ENCODE measurements around the gene IFT22.
"Not testable (repeated sequence)": the region's sequence is repeated elsewhere in the genome, so short reads cannot be mapped to it uniquely, and the experiment has no call there.

Gene IFT22

DNA sequence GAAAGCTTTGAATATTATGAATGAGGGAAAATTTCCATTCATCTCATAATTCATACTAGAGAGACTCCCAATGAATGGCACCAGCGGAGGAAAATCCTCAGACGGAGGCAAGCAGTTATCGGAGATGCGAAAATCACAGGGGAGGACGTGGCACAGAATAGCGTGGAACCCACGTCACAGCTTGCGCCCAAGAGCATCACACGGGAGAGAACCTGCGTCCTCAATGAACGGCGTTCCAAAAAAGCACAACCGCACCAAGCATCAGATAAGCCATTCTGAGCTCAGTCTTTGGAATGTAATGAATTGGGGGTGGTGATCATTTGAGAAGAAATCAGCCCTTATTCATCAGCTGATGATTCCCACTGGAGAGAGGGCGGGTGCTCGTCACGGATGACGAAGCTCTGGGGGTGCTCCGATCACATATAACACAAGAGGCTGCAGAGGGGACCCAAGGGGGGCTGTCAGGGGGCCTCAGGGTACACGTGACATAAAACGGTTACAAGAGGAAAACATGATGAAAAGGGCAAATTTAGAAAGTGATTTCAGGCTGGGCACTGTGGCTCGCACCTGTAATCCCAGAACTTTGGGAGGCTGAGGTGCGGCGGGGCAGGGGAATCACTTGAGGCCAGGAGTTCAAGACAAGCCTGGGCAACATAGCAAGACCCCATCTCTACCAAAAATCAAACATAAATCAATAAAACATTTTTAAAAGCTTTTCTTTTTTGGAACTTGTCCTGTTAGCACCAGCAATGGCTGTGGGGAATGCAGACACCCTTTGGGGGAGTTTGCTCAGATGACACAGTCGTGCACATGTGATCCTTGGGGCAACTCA is 42.9 kb downstream of the IFT22 start:
- no peak for DNase-seq (ENCODE audit: low read depth in 3 of 3)

DNA sequence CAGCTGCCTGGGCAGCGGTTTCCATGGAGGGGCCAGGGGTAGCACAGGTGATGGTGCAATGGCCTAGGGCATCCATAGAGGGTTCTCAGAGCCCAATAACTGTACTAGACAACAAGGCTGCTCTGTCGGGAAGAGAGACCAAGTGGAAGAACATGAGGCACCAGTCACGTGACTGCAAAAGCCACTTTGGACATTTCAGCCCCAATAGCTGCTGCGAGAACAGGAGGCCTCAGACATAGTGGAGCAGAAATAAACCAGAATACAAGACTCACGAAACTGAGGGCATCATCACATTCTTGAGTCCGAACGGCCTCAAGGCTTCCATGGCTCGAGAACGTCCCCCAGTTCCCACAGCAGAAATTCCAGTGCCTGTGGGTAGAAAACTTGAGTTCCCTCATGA is 44.5 kb downstream of the IFT22 start:
- no peak for DNase-seq (ENCODE audit: low read depth in 3 of 3)

DNA sequence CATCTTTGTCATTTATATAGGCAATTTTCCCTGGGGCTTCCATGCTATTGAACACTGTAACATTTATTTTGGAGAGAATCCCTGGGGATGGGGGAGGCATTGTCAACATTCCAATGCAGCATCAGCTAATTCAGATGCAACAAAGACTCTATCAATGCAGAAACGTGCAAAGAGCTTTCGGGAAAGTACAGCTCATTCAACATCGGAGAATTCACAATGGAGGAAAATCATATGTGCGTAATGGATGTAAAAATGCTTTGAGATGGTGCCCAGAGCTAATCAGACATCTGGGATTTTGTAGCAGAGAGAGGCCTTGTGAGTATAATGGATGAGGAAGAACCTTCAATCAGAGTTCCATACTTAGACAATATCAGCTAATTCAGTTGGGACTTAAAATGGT is 48.4 kb downstream of the IFT22 start:
- no peak for DNase-seq (ENCODE audit: low read depth in 3 of 3)

DNA sequence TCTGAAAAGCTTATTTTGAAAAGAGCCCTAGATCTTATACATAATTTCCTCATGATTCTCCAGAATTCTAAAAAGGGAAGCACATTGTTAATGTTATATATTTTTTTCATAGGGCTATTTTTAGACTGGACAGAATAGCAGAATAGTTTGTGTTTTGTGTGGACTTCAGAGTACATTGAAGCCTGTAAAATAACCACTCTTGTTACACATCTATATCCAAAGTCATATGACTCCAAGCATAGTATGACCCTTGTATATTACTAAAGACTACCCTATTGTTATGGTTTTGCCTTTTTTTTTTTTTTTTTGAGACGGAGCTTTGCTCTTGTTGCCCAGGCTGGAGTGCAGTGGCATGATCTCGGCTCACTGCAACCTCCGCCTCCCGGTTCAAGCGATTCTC is 50.6 kb downstream of the IFT22 start:
- DNase-seq (ENCODE audit: low read depth in 3 of 3) = no peak

DNA sequence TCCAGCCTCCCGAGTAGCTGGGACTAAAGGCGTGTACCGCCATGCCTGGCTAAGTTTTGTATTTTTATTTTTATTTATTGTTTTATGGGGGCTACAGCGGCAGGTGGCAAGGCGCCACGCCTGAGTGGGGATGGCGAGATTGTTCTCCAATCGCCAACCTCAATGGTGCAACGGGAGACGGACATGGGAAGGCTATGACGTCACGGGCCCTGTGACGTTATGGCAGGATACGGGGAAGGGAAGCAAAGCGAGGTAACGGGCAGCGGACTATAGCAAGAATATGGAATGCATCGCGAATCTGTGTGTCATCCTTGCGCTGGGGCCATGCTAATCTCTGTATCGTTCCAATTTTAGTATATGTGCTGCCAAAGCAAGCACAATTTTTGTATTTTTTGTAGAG is 51.9 kb downstream of the IFT22 start:
- DNase-seq (ENCODE audit: low read depth in 3 of 3) = no peak

DNA sequence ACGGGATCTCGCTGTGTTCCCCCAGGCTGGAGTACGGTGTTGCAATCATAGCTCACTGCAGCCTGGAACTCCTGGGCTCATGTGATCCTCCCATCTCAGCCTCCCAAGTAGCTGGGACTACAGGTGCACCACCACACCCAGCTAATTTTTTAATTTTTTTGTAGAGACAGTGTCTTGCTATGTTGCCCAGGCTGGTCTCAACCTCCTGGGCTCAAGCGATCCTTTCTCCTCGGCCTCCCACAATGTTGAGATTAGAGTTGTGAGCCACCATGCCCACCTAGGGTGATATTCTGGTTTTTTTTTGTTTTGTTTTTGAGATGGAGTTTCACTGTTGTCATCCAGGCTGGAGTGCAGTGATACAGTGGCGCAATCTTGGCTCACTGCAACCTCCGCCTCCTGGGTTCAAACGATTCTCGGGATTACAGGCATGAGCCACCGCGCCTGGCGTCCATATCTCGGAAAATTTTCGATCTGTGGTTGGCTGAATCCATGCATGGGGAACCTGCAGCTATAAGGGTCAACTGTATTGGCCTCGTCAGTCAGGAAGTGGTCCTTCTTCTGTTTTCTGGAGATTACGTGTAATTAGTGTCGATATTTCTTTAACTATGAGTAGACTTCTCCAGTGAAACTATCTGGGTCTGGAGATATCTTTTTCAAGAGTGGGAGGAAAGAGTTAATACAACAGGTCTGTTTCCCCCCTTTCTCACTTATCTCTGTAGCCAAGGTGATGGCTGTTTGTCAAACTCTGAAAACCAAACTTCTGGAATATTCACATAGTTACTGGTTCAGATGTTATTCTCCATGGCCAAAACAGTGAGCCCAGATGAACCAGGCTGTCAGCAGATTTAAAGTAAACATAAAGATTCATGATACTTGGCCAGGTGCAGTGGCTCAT is 55.7 kb downstream of the IFT22 start:
- DNase-seq (ENCODE audit: low read depth in 3 of 3) = no peak

DNA sequence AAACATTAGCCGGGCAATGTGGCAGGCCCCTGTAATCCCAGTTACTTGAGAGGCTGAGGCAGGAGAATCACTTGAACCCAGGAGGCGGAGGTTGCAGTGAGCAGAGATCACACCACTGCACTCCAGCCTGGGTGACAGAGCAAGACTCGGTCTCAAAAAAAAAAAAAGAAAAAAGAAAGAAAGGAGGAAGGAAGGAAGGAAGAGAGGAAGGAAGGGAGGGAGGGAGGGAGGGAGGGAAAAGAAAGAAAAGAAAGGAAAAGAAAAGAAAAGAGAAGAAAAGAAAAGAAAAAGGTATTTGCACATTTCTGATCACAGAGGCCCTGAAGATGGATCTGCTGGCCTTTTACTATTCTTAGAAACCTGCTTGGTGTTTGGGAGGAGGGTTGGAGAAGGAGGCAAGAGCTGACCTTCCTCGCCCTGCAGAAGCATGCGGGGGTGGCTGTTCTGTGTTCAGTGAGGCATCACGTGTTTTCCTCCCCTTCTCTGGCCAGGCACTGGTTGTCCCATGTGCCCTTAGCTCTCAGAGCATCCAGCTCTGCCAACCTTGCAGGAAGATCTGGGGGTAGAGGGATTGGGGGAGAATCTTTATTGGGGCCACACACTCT is 57.4 kb downstream of the IFT22 start:
- DNase-seq (ENCODE audit: low read depth in 3 of 3) = not testable (repeated sequence)
